K562 (cell line): ENCODE measurements around the gene TNFAIP1. TPM values are rescaled to one million over a fixed set of nuclear protein-coding genes. Genes with fewer than 3 reads are reported as not detected.

Source experiments
- ATAC-seq: fragments of 200-7000 bp; cut with Tn5 transposase; 3 replicates; pipeline ENCODE4 v1.9.1; 2020; ENCODE audit warnings: moderate library complexity
- BruUV-seq: library from RNA; stranded (reverse); fragments of 400-500 nt; replicated peaks from 2 replicates; lab custom pipeline; 2021; lab: Mats Ljungman, UMichigan
- CTCF ChIA-PET: fragments of 300-600 bp; formaldehyde crosslinking; extraction: SDS; loops from one replicate; lab custom pipeline; 2021; ENCODE audit warnings: low intra/inter-chr PET ratio; lab: Yijun Ruan, JAX
- POLR2A ChIA-PET: fragments of 300-600, 350-650 bp; sonication (Branson Sonifier 250); formaldehyde crosslinking; extraction: SDS; loops from one replicate; lab custom pipeline; 2021; ENCODE audit warnings: antibody characterized with exemption, inconsistent platforms; lab: Yijun Ruan, JAX
- DNase-seq, 4 experiments: peaks; one replicate each; pipeline versions ENCODE4 v3.0.0 to v3.0.0-alpha.2; 2011 to 2018; ENCODE audit warnings: low spot score in 3 of 4, mixed read lengths in 3 of 4; ENCODE audit errors: extremely low read depth in 1 of 4
- FAIRE-seq: peaks from 2 replicates; lab custom pipeline; 2011; peaks lifted over from hg19 to GRCh38; lab: Jason Lieb, UNC
- H2AFZ ChIP-seq: 2 replicates; pipeline ENCODE4 v1.6.0; 2011; ENCODE audit warnings: low read depth, low read length, control low read depth, inconsistent platforms
- H3K27ac ChIP-seq: fragments of 200-600 bp; 3 replicates; pipeline ENCODE4 v1.8.0; 2011; ENCODE audit warnings: low read depth, mild to moderate bottlenecking, control low read depth, inconsistent platforms, low read length, moderate library complexity, mixed read lengths; ENCODE audit errors: extremely low read depth
- H3K27me3 ChIP-seq, 2 experiments: fragments of 300-600 bp in 1 of 2; 2 replicates in 1 of 2; 3 replicates in 1 of 2; pipeline versions ENCODE4 v1.6.0 to v1.8.0; 2011; ENCODE audit warnings: inconsistent platforms in 2 of 2, low read length in 2 of 2, mild to moderate bottlenecking in 1 of 2, mixed read lengths in 1 of 2, moderate library complexity in 1 of 2; ENCODE audit not compliant: control insufficient read depth in 2 of 2, insufficient read depth in 2 of 2
- H3K36me3 ChIP-seq: fragments of 300-600 bp; 3 replicates; pipeline ENCODE4 v1.8.0; 2011; ENCODE audit warnings: mild to moderate bottlenecking, low read length, inconsistent platforms; ENCODE audit not compliant: control insufficient read depth, insufficient read depth
- H3K4me1 ChIP-seq, 2 experiments: fragments of 200-600 bp in 1 of 2; replicated peaks in 1 of 2; 2 replicates in 1 of 2; 3 replicates in 1 of 2; pipeline versions ENCODE4 v1.5.1 to v1.8.0; 2011; ENCODE audit warnings: inconsistent platforms in 2 of 2, low read length in 2 of 2, mild to moderate bottlenecking in 1 of 2, mixed read lengths in 1 of 2, moderate library complexity in 1 of 2; ENCODE audit not compliant: control insufficient read depth in 2 of 2, insufficient read depth in 2 of 2
- H3K4me2 ChIP-seq: 2 replicates; pipeline ENCODE4 v1.6.1; 2011; ENCODE audit warnings: low read length, control low read depth, inconsistent platforms, mixed read lengths; ENCODE audit not compliant: insufficient read depth
- H3K4me3 ChIP-seq: fragments of 200-600 bp; sonication (generic), shearing (Covaris generic); 2 replicates; pipeline ENCODE4 v1.5.1; 2016; ENCODE audit warnings: control low read depth, inconsistent platforms
- H3K79me2 ChIP-seq: fragments of 200-600 bp; 3 replicates; pipeline ENCODE4 v1.8.0; 2011; ENCODE audit warnings: low read length, inconsistent platforms; ENCODE audit not compliant: control insufficient read depth, insufficient read depth
- H3K9ac ChIP-seq, 2 experiments: 2 replicates each; pipeline versions ENCODE4 v1.6.0 to v1.6.1; 2011; ENCODE audit warnings: low read depth in 2 of 2, low read length in 2 of 2, control low read depth in 1 of 2, inconsistent platforms in 1 of 2, mild to moderate bottlenecking in 1 of 2, mixed read lengths in 1 of 2; ENCODE audit not compliant: insufficient read depth in 1 of 2
- H3K9me1 ChIP-seq: one replicate; pipeline ENCODE4 v1.6.0; 2011; ENCODE audit warnings: inconsistent platforms, mild to moderate bottlenecking, low read length, moderate library complexity; ENCODE audit not compliant: control insufficient read depth, insufficient read depth
- H3K9me3 ChIP-seq: replicated peaks from 2 replicates; pipeline ENCODE4 v1.5.1; 2011; ENCODE audit warnings: low read depth, low read length, inconsistent platforms; ENCODE audit not compliant: control insufficient read depth, insufficient read depth
- H4K20me1 ChIP-seq: replicated peaks from 2 replicates; pipeline ENCODE4 v1.6.1; 2011; ENCODE audit warnings: low read length, inconsistent platforms, mixed read lengths; ENCODE audit not compliant: control insufficient read depth, insufficient read depth
- HNRNPLL ChIP-seq: fragments of 200-400 bp; formaldehyde crosslinking; IDR thresholded peaks from 2 replicates; pipeline ENCODE4 v1.6.1; 2017; ENCODE audit warnings: low read length, low read depth, mild to moderate bottlenecking; ENCODE audit not compliant: poor library complexity, severe bottlenecking
- PHF21A ChIP-seq: fragments of 450-650 bp; IDR thresholded peaks from 2 replicates; pipeline ENCODE4 v1.6.1; 2017; ENCODE audit warnings: low read depth, borderline replicate concordance
- POLR2B ChIP-seq: fragments of 450-650 bp; IDR thresholded peaks from 2 replicates; pipeline ENCODE4 v1.6.1; 2018; ENCODE audit warnings: low read depth; ENCODE audit not compliant: partially characterized antibody
- RAD21 ChIP-seq, 2 experiments: fragments of 250-450 bp in 1 of 2; fragments of 450-650 bp in 1 of 2; sonication (Bioruptor Pico) in 1 of 2; formaldehyde crosslinking in 1 of 2; IDR thresholded peaks in 1 of 2; conservative IDR thresholded peaks in 1 of 2; 2 replicates each; pipeline versions ENCODE4 v1.4.0 to v1.8.0; 2020 to 2022; ENCODE audit warnings: mild to moderate bottlenecking in 2 of 2, moderate library complexity in 1 of 2
- RBM14 ChIP-seq: fragments of 200-400 bp; formaldehyde crosslinking; IDR thresholded peaks from 2 replicates; pipeline ENCODE4 v1.6.1; 2018; ENCODE audit warnings: low read depth, mild to moderate bottlenecking, low read length, moderate library complexity, borderline replicate concordance; ENCODE audit not compliant: insufficient read depth
- SUPT5H ChIP-seq: fragments of 450-650 bp; IDR thresholded peaks from 2 replicates; pipeline ENCODE4 v1.6.1; 2016
- ZNF232 ChIP-seq: sonication (generic); formaldehyde crosslinking; IDR thresholded peaks from 2 replicates; pipeline ENCODE4 v1.8.0; 2022; ENCODE audit warnings: mild to moderate bottlenecking, missing genetic modification reagents
- ZNF592 ChIP-seq: fragments of 450-650 bp; IDR thresholded peaks from 2 replicates; pipeline ENCODE4 v1.6.1; 2017; ENCODE audit warnings: antibody characterized with exemption, mild to moderate bottlenecking
- WGBS: fragments of 100-300 bp; shearing (Covaris generic); methylation state at CpG from one replicate; pipeline ENCODE4 v1.1.6; 2016; ENCODE audit warnings: low coverage, mixed read lengths; ENCODE audit not compliant: insufficient coverage; ENCODE audit errors: missing lambda C conversion rate; 5-methylcytosine and 5-hydroxymethylcytosine counted together
- in situ Hi-C: fragments of 300-500 bp; cut with MboI; formaldehyde crosslinking; loops from 4 replicates; pipeline ENCODE4 v1.15.0; 2018; ENCODE audit warnings: inconsistent platforms, mixed read lengths
- intact Hi-C: fragments of 100-400 bp; cut with micrococcal nuclease; formaldehyde crosslinking; loops from 2 replicates; pipeline ENCODE4 v1.14.2; 2022
- polyA plus RNA-seq, 8 experiments: library from polyadenylated mRNA; depleted of rRNA in 4 of 8; stranded (reverse) in 5 of 8; unstranded in 3 of 8; fragments of >200 nt; fragmentation: Nextera tagmentation in 2 of 8; fragmentation: Illumina TruSeq in 1 of 8; extraction: Ambion mirVana in 2 of 8; extraction: Trizol in 1 of 8; gene quantifications; 2 replicates each; pipeline versions ENCODE4 v1.2.1 to v1.2.3, GENCODE V29; 2011 to 2014; ENCODE audit warnings: inconsistent platforms in 1 of 8, missing spikeins in 1 of 8
- total RNA-seq, 7 experiments: library from RNA; depleted of rRNA in 6 of 7; stranded (reverse); fragments of >200 nt in 6 of 7; fragmentation: Illumina TruSeq in 2 of 7; extraction: Trizol in 2 of 7; gene quantifications; 2 replicates each; pipeline versions ENCODE4 v1.2.1 to v1.2.3, GENCODE V29; 2011 to 2021; ENCODE audit warnings: low replicate concordance in 1 of 7

Gene TNFAIP1
- total and polyA plus RNA-seq, 9 of the 15 experiments (the other 6 are each of a cell fraction or from before 2014, with no cell fraction given): 2.1 to 20.1 (median 8.2) TPM

GRCh38 chr17:28346199-28346580 lies 10.6 kb downstream of the TNFAIP1 start:
- in situ Hi-C loops (no loop called here), intact Hi-C loops (no loop called here)
- 97% methylated on average over 2 of the region's 2 CpGs for WGBS
- Histone ChIP-seq H3K79me2 (no peaks in the 10 kb centered on the region), H3K36me3 (peaks cover 92% of the 10 kb centered on the region), H3K4me2 (no peak overlapping the region), H3K27me3 (no peaks in the 10 kb centered on the region), H3K4me1 (peaks cover 0 to 3% of the 10 kb centered on the region in 2 experiments; a peak in 1 of 5 replicates), H4K20me1 (no peaks in the 10 kb centered on the region; the same call in none of the 2 replicates), H3K27ac (no peak overlapping the region), H3K9me3 (no peaks in the 10 kb centered on the region), H3K9me1 (peaks cover 2% of the 10 kb centered on the region), H2AFZ (no peak overlapping the region), H3K4me3 (no peak overlapping the region), H3K9ac (no peak overlapping the region)
- ChIA-PET CTCF (interaction anchor here (0.5 kb wide), 1 partner anchor 579 kb away, joined by 5 read pairs; no protein-coding TSS in a partner anchor), POLR2A (interaction anchor here (0.7 to 4.2 kb wide), 4 partner anchors 10 to 34 kb away, joined by 3 to 44 read pairs (median 17); partner anchors contain the start of genes IFT20, POLDIP2 and TNFAIP1)
- no TSS peak for BruUV-seq
- ATAC-seq: no peak
- no peak for TF ChIP-seq RBM14
- peak; percentile 26 for TF ChIP-seq POLR2B
- TF ChIP-seq ZNF232: no peak
- TF ChIP-seq SUPT5H: peak; percentile 48; the same call in 1 of the 2 replicates
- no peak for DNase-seq
- no peak for FAIRE-seq

- H3K27ac ChIP-seq: no peak overlapping the region
- POLR2A ChIA-PET: interaction anchor here (0.7 to 4.2 kb wide), 5 partner anchors 10 to 1055 kb away, joined by 3 to 44 read pairs (median 4); partner anchors contain the start of genes IFT20, POLDIP2 and TNFAIP1
- intact Hi-C loops (no loop called here), in situ Hi-C loops (no loop called here)
- H2AFZ ChIP-seq: no peak overlapping the region
- H3K4me3 ChIP-seq: no peak overlapping the region
- DNase-seq (peak; percentile 32 to 57 (median 40)), FAIRE-seq (peak; percentile 75), ATAC-seq (peak; percentile 73)
- H3K79me2 ChIP-seq: no peaks in the 10 kb centered on the region
- TSS peak; percentile 24 for BruUV-seq
- CTCF ChIA-PET: interaction anchor here (0.5 kb wide), 1 partner anchor 580 kb away, joined by 5 read pairs; no protein-coding TSS in a partner anchor
- H3K27me3 ChIP-seq: no peaks in the 10 kb centered on the region
- WGBS: 67% methylated on average over 7 of the region's 7 CpGs
- no peak overlapping the region for H3K4me2 ChIP-seq
- H3K9ac ChIP-seq: no peak overlapping the region
- no peaks in the 10 kb centered on the region; the same call in none of the 2 replicates for H4K20me1 ChIP-seq
- peaks cover 92% of the 10 kb centered on the region for H3K36me3 ChIP-seq
- no peaks in the 10 kb centered on the region for H3K9me3 ChIP-seq
- peaks cover 2% of the 10 kb centered on the region for H3K9me1 ChIP-seq
- peaks cover 0 to 3% of the 10 kb centered on the region in 2 experiments; a peak in 1 of 5 replicates for H3K4me1 ChIP-seq
- TF ChIP-seq ZNF592: peak; percentile 30; the same call in 1 of the 2 replicates
- TF ChIP-seq RAD21 (CRISPR knock-in tag; conservative IDR thresholded peaks at IDR 0.05 in 1 of 2, IDR thresholded peaks at IDR 0.05 in 1 of 2): peak; percentile 37 to 69
- peak; percentile 74; the same call in 1 of the 2 replicates for TF ChIP-seq PHF21A
- no peak for TF ChIP-seq HNRNPLL
Measured at GRCh38 chr17:28346746-28347246, 11.2 kb downstream of the TNFAIP1 start.
